Vagina (tissue), 2 donors: ENCODE data around the gene CLIC5. TPM values are rescaled to one million over a fixed set of nuclear protein-coding genes. Genes with fewer than 3 reads are reported as not detected.

Experiments used
- DNase-seq, 2 donors: peaks; one replicate each; pipeline ENCODE4 v3.0.0-alpha.2; 2017; ENCODE audit errors: extremely low spot score in 2 of 2
- H3K27ac ChIP-seq: fragments of 200-600 bp; sonication (generic); one replicate; pipeline ENCODE4 v1.5.1; 2019
- H3K27me3 ChIP-seq: fragments of 200-600 bp; sonication (generic); one replicate; pipeline ENCODE4 v1.5.1; 2019
- H3K36me3 ChIP-seq, 2 donors: fragments of 200-600 bp; sonication (generic); one replicate each; pipeline ENCODE4 v1.5.1; 2017 to 2019
- H3K4me1 ChIP-seq: fragments of 200-600 bp; sonication (generic); one replicate; pipeline ENCODE4 v1.5.1; 2019
- H3K4me3 ChIP-seq, 2 donors: fragments of 200-600 bp; sonication (generic); 1 replicate in 1 of 2; 2 replicates in 1 of 2; pipeline ENCODE4 v1.5.1; 2016 to 2019
- H3K9me3 ChIP-seq: fragments of 200-600 bp; sonication (generic); one replicate; pipeline ENCODE4 v1.5.1; 2019
- CTCF ChIP-seq, 3 experiments: fragments of 450-650 bp in 2 of 3; fragments of 200-600 bp in 1 of 3; sonication (generic) in 1 of 3; IDR thresholded peaks; one replicate each; pipeline ENCODE4 v1.5.1; 2017 to 2019; ENCODE audit warnings: antibody characterized with exemption in 3 of 3, mild to moderate bottlenecking in 2 of 3, moderate library complexity in 2 of 3
- POLR2A ChIP-seq, 2 donors: fragments of 450-650 bp; IDR thresholded peaks; one replicate each; pipeline ENCODE4 v1.6.1; 2017; ENCODE audit warnings: antibody characterized with exemption in 2 of 2, mild to moderate bottlenecking in 2 of 2, moderate library complexity in 2 of 2
- POLR2AphosphoS5 ChIP-seq, 2 donors: sonication (generic); formaldehyde crosslinking; IDR thresholded peaks; one replicate each; pipeline ENCODE4 v1.9.0; 2017; ENCODE audit warnings: antibody characterized with exemption in 2 of 2, mild to moderate bottlenecking in 2 of 2, low read depth in 1 of 2; ENCODE audit not compliant: insufficient read depth in 1 of 2
- intact Hi-C: fragments of 100-400 bp; cut with DNase I; formaldehyde crosslinking; loops from one replicate; pipeline ENCODE4 v1.15.1; 2023
- total RNA-seq: library from RNA; depleted of rRNA; stranded (reverse); fragments of >200 nt; gene quantifications from one replicate; pipeline ENCODE4 v1.2.3, GENCODE V29; 2016

Gene CLIC5
- total RNA-seq, 1 donor from 2014 or later, result 3.4 TPM

GRCh38 chr6:45963896-45964295 lies 51.8 kb downstream of the CLIC5 start:
- Histone ChIP-seq H3K27ac (no peak overlapping the region), H3K4me1 (peaks cover 12% of the 10 kb centered on the region), H3K36me3 (no peaks in the 10 kb centered on the region), H3K4me3 (no peak overlapping the region), H3K9me3 (no peaks in the 10 kb centered on the region), H3K27me3 (no peaks in the 10 kb centered on the region)
- DNase-seq, result no peak
- TF ChIP-seq POLR2AphosphoS5 (IDR thresholded peaks at IDR 0.05; ENCODE audit: insufficient read depth in 1 of 2, low read depth in 1 of 2) (no peak), CTCF (IDR thresholded peaks at IDR 0.05) (no peak), POLR2A (IDR thresholded peaks at IDR 0.05) (no peak)
- intact Hi-C loops, result no loop called here

- TF ChIP-seq POLR2AphosphoS5 (IDR thresholded peaks at IDR 0.05; ENCODE audit: insufficient read depth in 1 of 2, low read depth in 1 of 2), result no peak
- no peak for TF ChIP-seq CTCF (IDR thresholded peaks at IDR 0.05)
- no peak for TF ChIP-seq POLR2A (IDR thresholded peaks at IDR 0.05)
- intact Hi-C loops, result no loop called here
- Histone ChIP-seq H3K4me3 (no peak overlapping the region), H3K27me3 (no peaks in the 10 kb centered on the region), H3K4me1 (no peaks in the 10 kb centered on the region), H3K9me3 (no peaks in the 10 kb centered on the region), H3K27ac (no peak overlapping the region), H3K36me3 (no peaks in the 10 kb centered on the region)
- no peak for DNase-seq
These were observed 54.5 kb downstream of the CLIC5 start for GRCh38 chr6:45961125-45961524.

GRCh38 chr6:45959534-45960145 lies 56.0 kb downstream of the CLIC5 start:
- Histone ChIP-seq H3K4me3 (no peak overlapping the region), H3K27ac (no peak overlapping the region), H3K9me3 (no peaks in the 10 kb centered on the region), H3K36me3 (no peaks in the 10 kb centered on the region), H3K27me3 (no peaks in the 10 kb centered on the region), H3K4me1 (no peaks in the 10 kb centered on the region)
- intact Hi-C loops, result no loop called here
- TF ChIP-seq CTCF (IDR thresholded peaks at IDR 0.05), result no peak
- TF ChIP-seq POLR2AphosphoS5 (IDR thresholded peaks at IDR 0.05; ENCODE audit: insufficient read depth in 1 of 2, low read depth in 1 of 2), result no peak
- TF ChIP-seq POLR2A (IDR thresholded peaks at IDR 0.05), result no peak
- no peak for DNase-seq

GRCh38 chr6:45956663-45957062 lies 59.0 kb downstream of the CLIC5 start:
- Histone ChIP-seq H3K4me1 (peaks cover 3% of the 10 kb centered on the region), H3K27me3 (no peaks in the 10 kb centered on the region), H3K27ac (no peak overlapping the region), H3K36me3 (no peaks in the 10 kb centered on the region), H3K9me3 (no peaks in the 10 kb centered on the region), H3K4me3 (no peak overlapping the region)
- TF ChIP-seq POLR2AphosphoS5 (IDR thresholded peaks at IDR 0.05; ENCODE audit: insufficient read depth in 1 of 2, low read depth in 1 of 2) (no peak), CTCF (IDR thresholded peaks at IDR 0.05) (no peak), POLR2A (IDR thresholded peaks at IDR 0.05) (no peak)
- DNase-seq, result no peak
- intact Hi-C loops, result no loop called here

- no peak overlapping the region for H3K4me3 ChIP-seq
- TF ChIP-seq POLR2AphosphoS5 (IDR thresholded peaks at IDR 0.05; ENCODE audit: insufficient read depth in 1 of 2, low read depth in 1 of 2) (no peak), POLR2A (IDR thresholded peaks at IDR 0.05) (no peak), CTCF (IDR thresholded peaks at IDR 0.05) (no peak)
- no peaks in the 10 kb centered on the region for H3K36me3 ChIP-seq
- peaks cover 8% of the 10 kb centered on the region for H3K4me1 ChIP-seq
- no peak overlapping the region for H3K27ac ChIP-seq
- intact Hi-C loops, result no loop called here
- H3K9me3 ChIP-seq, result no peaks in the 10 kb centered on the region
- no peaks in the 10 kb centered on the region for H3K27me3 ChIP-seq
- DNase-seq, result no peak
These were observed 59.5 kb downstream of the CLIC5 start for GRCh38 chr6:45956176-45956575.
